WTC11 (cell line): Measurements from ENCODE around the gene TXNDC15.

ENCODE experiments used
- CBFB ChIP-seq: sonication (generic); formaldehyde crosslinking; IDR thresholded peaks from 2 replicates; pipeline ENCODE4 v1.8.1; 2022; ENCODE audit warnings: mild to moderate bottlenecking, low read depth, missing genetic modification reagents
- CTCF ChIP-seq: fragments of 200-600 bp; IDR thresholded peaks from 2 replicates; pipeline ENCODE4 v1.8.0; 2022; ENCODE audit warnings: antibody characterized with exemption
- E2F4 ChIP-seq: sonication (generic); formaldehyde crosslinking; IDR thresholded peaks from 2 replicates; pipeline ENCODE4 v1.8.1; 2022; ENCODE audit warnings: low read depth, mild to moderate bottlenecking, moderate library complexity, missing genetic modification reagents, borderline replicate concordance
- NR2C2 ChIP-seq: sonication (generic); formaldehyde crosslinking; IDR thresholded peaks from 2 replicates; pipeline ENCODE4 v1.8.0; 2022; ENCODE audit warnings: mild to moderate bottlenecking, missing genetic modification reagents
- SP1 ChIP-seq: sonication (generic); formaldehyde crosslinking; conservative IDR thresholded peaks from 2 replicates; pipeline ENCODE4 v1.8.1; 2022; ENCODE audit warnings: missing genetic modification reagents
- STAT6 ChIP-seq: sonication (generic); formaldehyde crosslinking; conservative IDR thresholded peaks from 2 replicates; pipeline ENCODE4 v1.8.1; 2023; ENCODE audit warnings: mild to moderate bottlenecking, low read depth, missing genetic modification reagents, moderate library complexity
- ZBTB43 ChIP-seq: sonication (generic); formaldehyde crosslinking; IDR thresholded peaks from 2 replicates; pipeline ENCODE4 v1.8.1; 2023; ENCODE audit warnings: mild to moderate bottlenecking, missing genetic modification reagents

GRCh38 chr5:134935711-134936602 is 61.8 kb downstream of the TXNDC15 start:
- no peak for TF ChIP-seq E2F4 (CRISPR knock-in tag)
- TF ChIP-seq CTCF, result no peak
- TF ChIP-seq ZBTB43 (CRISPR knock-in tag), result no peak
- TF ChIP-seq SP1, result no peak
- TF ChIP-seq CBFB (CRISPR knock-in tag), result no peak
- no peak for TF ChIP-seq STAT6 (CRISPR knock-in tag)
- no peak for TF ChIP-seq NR2C2
